ENCODE data around the gene UBE2D1.

DNA sequence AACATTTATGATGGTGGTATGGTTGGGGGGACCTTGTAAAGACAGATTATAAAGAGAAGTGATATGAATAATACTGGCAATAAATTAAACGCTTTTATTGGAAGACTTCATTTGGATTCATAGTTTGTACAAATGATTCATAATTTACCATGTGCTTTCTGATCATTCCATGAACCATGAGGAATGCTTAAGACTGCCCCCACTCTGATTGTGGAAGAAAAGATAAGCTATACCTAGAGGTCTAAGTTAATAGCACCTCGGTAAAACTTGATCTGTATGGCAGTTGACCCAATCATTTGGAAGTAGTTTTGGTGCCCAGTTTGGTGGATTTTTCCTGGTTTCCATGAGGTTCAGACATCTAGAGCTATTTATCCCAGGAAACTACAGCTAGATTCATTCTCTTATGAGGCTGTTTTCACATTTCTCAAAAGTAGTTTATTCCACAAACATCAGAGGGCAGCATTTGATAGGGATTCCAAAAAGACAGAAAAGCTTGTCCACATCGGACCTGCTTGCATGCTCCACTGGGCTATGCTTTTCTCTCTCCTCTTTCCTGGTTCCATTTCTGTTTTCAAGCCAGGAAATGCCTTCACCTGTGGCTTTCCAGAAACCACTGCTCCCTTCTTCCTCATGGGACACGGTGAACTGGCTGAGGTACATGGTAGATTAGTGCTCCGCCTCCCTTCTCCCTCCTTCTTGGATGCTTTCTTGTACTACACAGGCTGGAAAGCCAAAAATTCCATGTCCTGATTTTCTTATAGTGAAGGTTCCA lies 79.7 kb downstream of the UBE2D1 start:
- no peak for TF ChIP-seq ZNF274 (IDR thresholded peaks at IDR 0.05; ENCODE audit: low read depth, low read length)
- no peak for TF ChIP-seq SUZ12 (IDR thresholded peaks at IDR 0.05; ENCODE audit: extremely low read depth, insufficient read depth, insufficient read length)
- no peak for TF ChIP-seq YY1 (IDR thresholded peaks at IDR 0.05; ENCODE audit: insufficient read depth, insufficient read length)

Measured in NT2/D1 (cell line).